AG09319 (cell line): ENCODE results near the gene FYB2.
"Not testable (repeated sequence)": the region's sequence is repeated elsewhere in the genome, so short reads cannot be mapped to it uniquely, and the experiment has no call there.

ENCODE experiments used
- DNase-seq: peaks from one replicate; pipeline ENCODE4 v3.0.0-alpha.2; 2010; ENCODE audit warnings: low read depth; ENCODE audit errors: extremely low read depth
- CTCF ChIP-seq: IDR thresholded peaks from 2 replicates; pipeline ENCODE4 v1.5.1; 2011; ENCODE audit warnings: low read depth, mild to moderate bottlenecking, inconsistent platforms, low read length, moderate library complexity

Gene FYB2

GRCh38 chr1:56780826-56781225 lies 38.4 kb downstream of the FYB2 start:
- no peak for DNase-seq
- no peak for TF ChIP-seq CTCF

- no peak for TF ChIP-seq CTCF
- no peak for DNase-seq
Measured at GRCh38 chr1:56780128-56780750, 39.0 kb downstream of the FYB2 start.

GRCh38 chr1:56777972-56778371 lies 41.2 kb downstream of the FYB2 start:
- DNase-seq, result no peak
- no peak for TF ChIP-seq CTCF

- not testable (repeated sequence) for DNase-seq
Measured at GRCh38 chr1:56774732-56775131, 44.5 kb downstream of the FYB2 start.

GRCh38 chr1:56774067-56774609 lies 45.1 kb downstream of the FYB2 start:
- TF ChIP-seq CTCF, result no peak
- no peak for DNase-seq

- TF ChIP-seq CTCF, result no peak
- DNase-seq, result no peak
Measured at GRCh38 chr1:56773341-56774066, 45.7 kb downstream of the FYB2 start.

GRCh38 chr1:56771717-56772116 lies 47.5 kb downstream of the FYB2 start:
- no peak for DNase-seq
- TF ChIP-seq CTCF, result no peak
